Measurements from ENCODE around the gene HSD3B2.

GRCh38 chr1:119471566-119471965 is 56.6 kb downstream of the HSD3B2 start:
- TF ChIP-seq GATA3 (IDR thresholded peaks at IDR 0.05; ENCODE audit: low read depth, low read length): no peak
- TF ChIP-seq GATA2 (IDR thresholded peaks at IDR 0.05; ENCODE audit: low read depth, low read length): no peak

All from SH-SY5Y (cell line).